Measurements from ENCODE around the gene CNOT2.

DNA sequence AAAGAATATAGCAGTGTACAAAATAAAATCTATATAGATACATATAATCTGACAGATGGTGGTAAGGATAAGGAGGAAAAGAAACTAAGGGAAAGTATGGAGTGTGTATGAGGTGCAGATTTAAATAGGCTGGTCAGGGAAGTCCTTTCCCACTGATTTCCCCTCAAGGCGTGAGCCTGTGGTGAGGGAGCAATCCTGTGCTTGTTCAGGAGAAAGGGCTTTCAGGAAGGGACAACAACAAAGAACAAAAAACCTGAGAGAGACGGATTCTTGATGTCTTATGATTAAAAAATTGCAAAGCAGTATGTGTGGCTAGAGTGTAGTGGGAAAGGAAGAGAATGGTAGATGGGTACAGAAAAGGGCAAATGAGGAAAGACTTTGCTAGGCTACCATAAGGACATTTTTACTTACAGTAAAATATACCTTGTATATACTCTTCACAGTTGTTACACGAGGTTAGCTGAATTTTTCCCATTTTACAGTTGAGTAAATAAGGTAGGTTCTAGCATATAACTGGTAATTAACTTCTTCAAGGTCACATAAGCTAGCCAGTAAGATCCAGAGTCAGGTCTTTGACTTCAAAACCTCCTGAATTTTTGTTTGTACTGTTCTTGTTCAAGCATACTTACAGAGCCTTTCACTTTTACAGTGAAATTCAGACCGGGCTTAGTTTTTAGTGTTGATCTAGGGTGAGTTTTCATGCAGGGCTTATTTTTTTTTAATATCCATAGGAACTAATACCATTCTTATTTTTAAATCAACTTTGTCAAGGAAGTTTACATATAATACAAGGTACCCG lies 15.6 kb downstream of the CNOT2 start:
- TF ChIP-seq POLR2AphosphoS5 (IDR thresholded peaks at IDR 0.05) (no peak), POLR2A (IDR thresholded peaks at IDR 0.05) (no peak)
